ENCODE data around the gene SELPLG.
"Not testable (repeated sequence)": the region's sequence is repeated elsewhere in the genome, so short reads cannot be mapped to it uniquely, and the experiment has no call there.

Gene SELPLG

GRCh38 chr12:108656247-108656646, 22.6 kb upstream of the SELPLG start:
- DNase-seq (ENCODE audit: low read depth in 2 of 2), result not testable (repeated sequence)

- DNase-seq (ENCODE audit: low read depth in 2 of 2), result not testable (repeated sequence)
Measured at GRCh38 chr12:108655812-108656175, 22.1 kb upstream of the SELPLG start.

- DNase-seq (ENCODE audit: low read depth in 2 of 2), result not testable (repeated sequence)
Measured at GRCh38 chr12:108654622-108655021, 20.9 kb upstream of the SELPLG start.

GRCh38 chr12:108653922-108654321, 20.2 kb upstream of the SELPLG start:
- no peak for DNase-seq (ENCODE audit: low read depth in 2 of 2)

- no peak for DNase-seq (ENCODE audit: low read depth in 2 of 2)
Measured at GRCh38 chr12:108653082-108653516, 19.4 kb upstream of the SELPLG start.

GRCh38 chr12:108650083-108650482, 16.4 kb upstream of the SELPLG start:
- DNase-seq (ENCODE audit: low read depth in 2 of 2), result no peak

- no peak for DNase-seq (ENCODE audit: low read depth in 2 of 2)
Measured at GRCh38 chr12:108649669-108650068, 16.0 kb upstream of the SELPLG start.

- no peak for DNase-seq (ENCODE audit: low read depth in 2 of 2)
Measured at GRCh38 chr12:108649126-108649525, 15.4 kb upstream of the SELPLG start.

- DNase-seq (ENCODE audit: low read depth in 2 of 2), result no peak
Measured at GRCh38 chr12:108648371-108648770, 14.7 kb upstream of the SELPLG start.

GRCh38 chr12:108647585-108648287, 14.0 kb upstream of the SELPLG start:
- no peak for DNase-seq (ENCODE audit: low read depth in 2 of 2)

- DNase-seq (ENCODE audit: low read depth in 2 of 2), result no peak
Measured at GRCh38 chr12:108646600-108647579, 13.2 kb upstream of the SELPLG start.

GRCh38 chr12:108645686-108646599, 12.2 kb upstream of the SELPLG start:
- no peak for DNase-seq (ENCODE audit: low read depth in 2 of 2)

- no peak for DNase-seq (ENCODE audit: low read depth in 2 of 2)
Measured at GRCh38 chr12:108644811-108645120, 11.1 kb upstream of the SELPLG start.

- no peak for DNase-seq (ENCODE audit: low read depth in 2 of 2)
Measured at GRCh38 chr12:108643941-108644810, 10.5 kb upstream of the SELPLG start.

GRCh38 chr12:108642899-108643654, 9.4 kb upstream of the SELPLG start:
- no peak for DNase-seq (ENCODE audit: low read depth in 2 of 2)

GRCh38 chr12:108642269-108642870, 8.7 kb upstream of the SELPLG start:
- no peak for DNase-seq (ENCODE audit: low read depth in 2 of 2)

- no peak for DNase-seq (ENCODE audit: low read depth in 2 of 2)
Measured at GRCh38 chr12:108641446-108642268, 8.0 kb upstream of the SELPLG start.

GRCh38 chr12:108640802-108641445, 7.2 kb upstream of the SELPLG start:
- DNase-seq (ENCODE audit: low read depth in 2 of 2), result no peak

All from activated CD4-positive, alpha-beta T cell treated with anti-CD3 and anti-CD28 coated beads for 24 hours (primary cell).